Measurements from ENCODE around the gene ANAPC2.

GRCh38 chr9:137163365-137163715, 25.0 kb downstream of the ANAPC2 start:
- TF ChIP-seq CTCF (conservative IDR thresholded peaks at IDR 0.05) (no peak), EZH2 (IDR thresholded peaks at IDR 0.05; ENCODE audit: low read depth) (no peak)

Measured in PC-9 (cell line).